HAP-1 (cell line): ENCODE data around the gene ABCC1.
"Not testable (repeated sequence)": the region's sequence is repeated elsewhere in the genome, so short reads cannot be mapped to it uniquely, and the experiment has no call there.

Experiments
- DNase-seq, 2 experiments: peaks; one replicate each; pipeline ENCODE4 v3.0.0-alpha.2; 2016 to 2020; ENCODE audit warnings: low spot score in 2 of 2
- H3K27me3 ChIP-seq: fragments of 250-450 bp; sonication (Bioruptor Pico); 2 replicates; pipeline ENCODE4 v1.5.1; 2020; ENCODE audit warnings: low read depth, mild to moderate bottlenecking, moderate library complexity
- H3K36me3 ChIP-seq: fragments of 250-450 bp; sonication (Bioruptor Pico); replicated peaks from 2 replicates; pipeline ENCODE4 v1.5.1; 2020; ENCODE audit warnings: mild to moderate bottlenecking
- H3K4me1 ChIP-seq: fragments of 250-450 bp; sonication (Bioruptor Pico); 2 replicates; pipeline ENCODE4 v1.5.1; 2020; ENCODE audit warnings: mild to moderate bottlenecking
- H3K4me3 ChIP-seq: fragments of 250-450 bp; sonication (Bioruptor Pico); 2 replicates; pipeline ENCODE4 v1.5.1; 2020; ENCODE audit warnings: mild to moderate bottlenecking, moderate library complexity
- H3K9me3 ChIP-seq: fragments of 250-450 bp; sonication (Bioruptor Pico); 2 replicates; pipeline ENCODE4 v1.5.1; 2020; ENCODE audit warnings: mild to moderate bottlenecking, moderate library complexity
- in situ Hi-C: fragments of 300-500 bp; cut with MboI; formaldehyde crosslinking; loops from 3 replicates; pipeline ENCODE4 v1.14.3; 2020; ENCODE audit warnings: low sequenced_read_pairs, inconsistent platforms, mixed read lengths

The ABCC1 gene

GRCh38 chr16:16175296-16175695 is 225.9 kb downstream of the ABCC1 start:
- Histone ChIP-seq H3K4me1 (no peaks in the 10 kb centered on the region), H3K36me3 (no peaks in the 10 kb centered on the region), H3K4me3 (no peak overlapping the region), H3K27me3 (no peaks in the 10 kb centered on the region), H3K9me3 (peaks cover 5% of the 10 kb centered on the region)
- in situ Hi-C loops, result no loop called here
- no peak for DNase-seq

GRCh38 chr16:16176328-16176727 is 226.9 kb downstream of the ABCC1 start:
- H3K36me3 ChIP-seq, result no peaks in the 10 kb centered on the region
- no peak overlapping the region for H3K4me3 ChIP-seq
- peaks cover 5% of the 10 kb centered on the region for H3K9me3 ChIP-seq
- no peak for DNase-seq
- H3K4me1 ChIP-seq, result no peaks in the 10 kb centered on the region
- no peaks in the 10 kb centered on the region for H3K27me3 ChIP-seq
- in situ Hi-C loops, result no loop called here

GRCh38 chr16:16178455-16179162 is 229.2 kb downstream of the ABCC1 start:
- in situ Hi-C loops, result no loop called here
- no peaks in the 10 kb centered on the region for H3K4me1 ChIP-seq
- peaks cover 5% of the 10 kb centered on the region for H3K9me3 ChIP-seq
- no peaks in the 10 kb centered on the region for H3K27me3 ChIP-seq
- DNase-seq, result no peak
- no peaks in the 10 kb centered on the region for H3K36me3 ChIP-seq
- no peak overlapping the region for H3K4me3 ChIP-seq

- H3K9me3 ChIP-seq, DNase-seq, in situ Hi-C loops, H3K4me3 ChIP-seq, H3K27me3 ChIP-seq, H3K4me1 ChIP-seq, H3K36me3 ChIP-seq: not testable (repeated sequence)
Observed at GRCh38 chr16:16181748-16182147, 232.3 kb downstream of the ABCC1 start.

- Histone ChIP-seq H3K9me3 (no peaks in the 10 kb centered on the region), H3K27me3 (no peaks in the 10 kb centered on the region), H3K4me3 (no peak overlapping the region), H3K36me3 (no peaks in the 10 kb centered on the region), H3K4me1 (no peaks in the 10 kb centered on the region)
- DNase-seq, result no peak
- in situ Hi-C loops, result no loop called here
Observed at GRCh38 chr16:16182918-16183317, 233.5 kb downstream of the ABCC1 start.

GRCh38 chr16:16183562-16183961 is 234.1 kb downstream of the ABCC1 start:
- Histone ChIP-seq H3K4me3 (no peak overlapping the region), H3K27me3 (no peaks in the 10 kb centered on the region), H3K4me1 (no peaks in the 10 kb centered on the region), H3K9me3 (no peaks in the 10 kb centered on the region), H3K36me3 (no peaks in the 10 kb centered on the region)
- DNase-seq, result peak in 1 of 2 experiments; percentile 54
- in situ Hi-C loops, result no loop called here

- in situ Hi-C loops, result no loop called here
- Histone ChIP-seq H3K4me1 (no peaks in the 10 kb centered on the region), H3K27me3 (no peaks in the 10 kb centered on the region), H3K36me3 (no peaks in the 10 kb centered on the region), H3K9me3 (no peaks in the 10 kb centered on the region), H3K4me3 (no peak overlapping the region)
- no peak for DNase-seq
Observed at GRCh38 chr16:16184594-16184993, 235.2 kb downstream of the ABCC1 start.

GRCh38 chr16:16185095-16185494 is 235.7 kb downstream of the ABCC1 start:
- in situ Hi-C loops, result no loop called here
- H3K4me1 ChIP-seq, result no peaks in the 10 kb centered on the region

GRCh38 chr16:16186820-16187219 is 237.4 kb downstream of the ABCC1 start:
- H3K4me1 ChIP-seq, result no peaks in the 10 kb centered on the region
- H3K27me3 ChIP-seq, result no peaks in the 10 kb centered on the region
- no peak overlapping the region for H3K4me3 ChIP-seq
- in situ Hi-C loops, result no loop called here
- H3K9me3 ChIP-seq, result no peaks in the 10 kb centered on the region
- no peaks in the 10 kb centered on the region for H3K36me3 ChIP-seq
- no peak for DNase-seq

More at GRCh38 chr16:16185095-16185494, 235.7 kb downstream of the ABCC1 start:
- Histone ChIP-seq H3K9me3 (no peaks in the 10 kb centered on the region), H3K27me3 (no peaks in the 10 kb centered on the region), H3K4me3 (no peak overlapping the region), H3K36me3 (no peaks in the 10 kb centered on the region)
- no peak for DNase-seq

- no peaks in the 10 kb centered on the region for H3K27me3 ChIP-seq
- H3K9me3 ChIP-seq, result no peaks in the 10 kb centered on the region
- H3K36me3 ChIP-seq, result no peaks in the 10 kb centered on the region
- DNase-seq, result no peak
- no peaks in the 10 kb centered on the region for H3K4me1 ChIP-seq
- no peak overlapping the region for H3K4me3 ChIP-seq
- in situ Hi-C loops, result no loop called here
Observed at GRCh38 chr16:16188827-16189226, 239.4 kb downstream of the ABCC1 start.

GRCh38 chr16:16189842-16190241 is 240.4 kb downstream of the ABCC1 start:
- Histone ChIP-seq H3K4me3 (no peak overlapping the region), H3K9me3 (no peaks in the 10 kb centered on the region), H3K27me3 (no peaks in the 10 kb centered on the region), H3K4me1 (no peaks in the 10 kb centered on the region), H3K36me3 (no peaks in the 10 kb centered on the region)
- DNase-seq, result no peak
- in situ Hi-C loops, result no loop called here

GRCh38 chr16:16190546-16190945 is 241.1 kb downstream of the ABCC1 start:
- Histone ChIP-seq H3K4me1 (no peaks in the 10 kb centered on the region), H3K9me3 (no peaks in the 10 kb centered on the region), H3K27me3 (no peaks in the 10 kb centered on the region), H3K4me3 (no peak overlapping the region), H3K36me3 (no peaks in the 10 kb centered on the region)
- in situ Hi-C loops, result no loop called here
- DNase-seq, result no peak

- DNase-seq, H3K9me3 ChIP-seq, in situ Hi-C loops: not testable (repeated sequence)
Observed at GRCh38 chr16:16190966-16191365, 241.6 kb downstream of the ABCC1 start.

GRCh38 chr16:16191493-16192167 is 242.2 kb downstream of the ABCC1 start:
- Histone ChIP-seq H3K27me3 (no peaks in the 10 kb centered on the region), H3K36me3 (no peaks in the 10 kb centered on the region), H3K4me1 (no peaks in the 10 kb centered on the region), H3K4me3 (no peak overlapping the region), H3K9me3 (no peaks in the 10 kb centered on the region)
- DNase-seq, result no peak
- in situ Hi-C loops, result no loop called here

More at GRCh38 chr16:16190966-16191365, 241.6 kb downstream of the ABCC1 start:
- not testable (repeated sequence) for H3K36me3 ChIP-seq, H3K4me3 ChIP-seq, H3K27me3 ChIP-seq, H3K4me1 ChIP-seq
